ENCODE results near the gene CDH13. TPM values are rescaled to one million over a fixed set of nuclear protein-coding genes. Genes with fewer than 3 reads are reported as not detected.

Gene CDH13
- total RNA-seq, 1 experiment from 2014 or later = 2.1 TPM

DNA sequence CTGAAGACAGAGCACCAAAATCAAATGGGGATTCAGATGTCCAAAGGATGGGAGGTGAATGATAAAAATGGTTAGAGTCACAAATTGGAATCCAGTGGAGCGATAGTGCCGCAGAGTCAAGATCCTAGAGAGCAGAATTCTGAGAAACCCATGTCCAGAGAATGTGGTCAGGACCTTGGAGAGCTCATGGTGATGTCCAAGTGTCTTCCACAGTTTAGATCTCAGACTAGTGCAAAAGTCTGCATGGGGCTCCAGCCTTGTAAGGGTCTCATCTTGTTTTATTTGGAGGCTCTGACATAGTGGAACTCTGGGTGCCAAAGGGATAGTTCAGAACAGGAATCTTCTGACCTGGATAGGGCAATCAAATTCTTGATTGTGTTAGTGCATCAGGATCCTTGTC, 935.1 kb downstream of the CDH13 start:
- CTCF ChIA-PET = no interaction called here
- no TSS peak for BruUV-seq (replicated peaks)
- H3K4me3 ChIP-seq (ENCODE audit: low read depth, low read length, poor library complexity, severe bottlenecking) = no peak overlapping the region
- H3K9me3 ChIP-seq (ENCODE audit: low read depth, low read length, poor library complexity, severe bottlenecking) = no peaks in the 10 kb centered on the region
- POLR2A ChIA-PET (ENCODE audit: low non-redundant PET) = no interaction called here
- no peaks in the 10 kb centered on the region for H3K4me1 ChIP-seq (ENCODE audit: insufficient read depth, low read length, poor library complexity, severe bottlenecking)
- H3K27me3 ChIP-seq (replicated peaks; ENCODE audit: insufficient read depth, low read depth, low read length, poor library complexity) = peaks cover 6% of the 10 kb centered on the region
- TF ChIP-seq EZH2 (IDR thresholded peaks at IDR 0.05; ENCODE audit: borderline replicate concordance, low read depth, low read length, poor library complexity, severe bottlenecking) = no peak
- TF ChIP-seq, protein P1, sequence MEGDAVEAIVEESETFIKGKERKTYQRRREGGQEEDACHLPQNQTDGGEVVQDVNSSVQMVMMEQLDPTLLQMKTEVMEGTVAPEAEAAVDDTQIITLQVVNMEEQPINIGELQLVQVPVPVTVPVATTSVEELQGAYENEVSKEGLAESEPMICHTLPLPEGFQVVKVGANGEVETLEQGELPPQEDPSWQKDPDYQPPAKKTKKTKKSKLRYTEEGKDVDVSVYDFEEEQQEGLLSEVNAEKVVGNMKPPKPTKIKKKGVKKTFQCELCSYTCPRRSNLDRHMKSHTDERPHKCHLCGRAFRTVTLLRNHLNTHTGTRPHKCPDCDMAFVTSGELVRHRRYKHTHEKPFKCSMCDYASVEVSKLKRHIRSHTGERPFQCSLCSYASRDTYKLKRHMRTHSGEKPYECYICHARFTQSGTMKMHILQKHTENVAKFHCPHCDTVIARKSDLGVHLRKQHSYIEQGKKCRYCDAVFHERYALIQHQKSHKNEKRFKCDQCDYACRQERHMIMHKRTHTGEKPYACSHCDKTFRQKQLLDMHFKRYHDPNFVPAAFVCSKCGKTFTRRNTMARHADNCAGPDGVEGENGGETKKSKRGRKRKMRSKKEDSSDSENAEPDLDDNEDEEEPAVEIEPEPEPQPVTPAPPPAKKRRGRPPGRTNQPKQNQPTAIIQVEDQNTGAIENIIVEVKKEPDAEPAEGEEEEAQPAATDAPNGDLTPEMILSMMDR (conservative IDR thresholded peaks at IDR 0.05; ENCODE audit: low read depth, low read length) = no peak
- intact Hi-C loops (cut with micrococcal nuclease; ENCODE audit: unreplicated experiment) = no loop called here
- H3K36me3 ChIP-seq (ENCODE audit: insufficient read depth, low read length, poor library complexity, severe bottlenecking) = no peaks in the 10 kb centered on the region
- DNase-seq (ENCODE audit: low spot score) = peak; percentile 21
- no peak overlapping the region for H3K27ac ChIP-seq (ENCODE audit: low read depth, low read length, poor library complexity, severe bottlenecking)

DNA sequence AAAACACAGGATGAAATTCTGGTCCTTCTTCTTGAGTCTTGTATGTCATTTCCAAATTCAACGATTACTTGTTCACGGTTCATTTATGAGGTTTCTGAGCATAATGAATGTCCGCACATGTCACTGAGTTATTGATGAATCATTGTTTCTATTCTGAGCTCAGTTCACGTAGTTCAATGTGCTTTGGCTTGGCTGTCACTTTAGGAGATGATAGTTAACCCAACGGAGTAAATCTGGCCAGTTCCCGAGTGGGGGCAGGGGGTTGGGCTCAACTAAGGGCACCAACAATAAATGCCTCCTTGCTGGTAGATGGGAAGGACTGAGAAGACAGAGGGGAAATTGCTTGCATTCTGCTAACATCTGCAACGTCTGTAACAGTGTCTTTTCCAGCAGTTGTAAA, 941.6 kb downstream of the CDH13 start:
- Histone ChIP-seq H3K36me3 (ENCODE audit: insufficient read depth, low read length, poor library complexity, severe bottlenecking) (no peaks in the 10 kb centered on the region), H3K9me3 (ENCODE audit: low read depth, low read length, poor library complexity, severe bottlenecking) (no peaks in the 10 kb centered on the region), H3K27me3 (replicated peaks; ENCODE audit: insufficient read depth, low read depth, low read length, poor library complexity) (peaks cover 5% of the 10 kb centered on the region), H3K27ac (ENCODE audit: low read depth, low read length, poor library complexity, severe bottlenecking) (no peak overlapping the region), H3K4me3 (ENCODE audit: low read depth, low read length, poor library complexity, severe bottlenecking) (no peak overlapping the region), H3K4me1 (ENCODE audit: insufficient read depth, low read length, poor library complexity, severe bottlenecking) (no peaks in the 10 kb centered on the region)
- TF ChIP-seq, protein P1 (conservative IDR thresholded peaks at IDR 0.05; ENCODE audit: low read depth, low read length) = no peak
- TF ChIP-seq EZH2 (IDR thresholded peaks at IDR 0.05; ENCODE audit: borderline replicate concordance, low read depth, low read length, poor library complexity, severe bottlenecking) = no peak
- intact Hi-C loops (cut with micrococcal nuclease; ENCODE audit: unreplicated experiment) = no loop called here
- DNase-seq (ENCODE audit: low spot score) = no peak
- ChIA-PET POLR2A (ENCODE audit: low non-redundant PET) (no interaction called here), CTCF (no interaction called here)
- no TSS peak for BruUV-seq (replicated peaks)

DNA sequence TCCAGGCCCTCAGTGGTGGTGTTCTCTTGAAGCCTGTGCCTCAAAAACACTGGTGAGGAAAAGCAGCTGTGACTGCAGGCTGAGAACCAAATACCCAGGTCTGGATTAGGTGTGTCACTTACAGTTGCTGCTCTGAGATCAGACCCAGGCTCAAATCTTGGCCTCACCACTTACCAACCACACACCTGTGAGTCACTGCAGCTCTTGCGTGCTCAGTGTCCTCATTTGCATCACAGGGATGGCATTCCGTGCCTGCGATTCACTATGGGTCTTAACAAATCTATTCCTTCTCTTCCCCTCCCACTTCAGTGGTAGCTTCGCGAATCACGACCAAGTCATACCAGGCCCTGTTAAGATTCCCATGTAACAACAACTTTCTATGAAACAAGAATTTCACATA, 947.6 kb downstream of the CDH13 start:
- TF ChIP-seq EZH2 (IDR thresholded peaks at IDR 0.05; ENCODE audit: borderline replicate concordance, low read depth, low read length, poor library complexity, severe bottlenecking) = no peak
- TF ChIP-seq, protein P1 (conservative IDR thresholded peaks at IDR 0.05; ENCODE audit: low read depth, low read length) = no peak
- H3K27ac ChIP-seq (ENCODE audit: low read depth, low read length, poor library complexity, severe bottlenecking) = no peak overlapping the region
- H3K4me3 ChIP-seq (ENCODE audit: low read depth, low read length, poor library complexity, severe bottlenecking) = no peak overlapping the region
- no TSS peak for BruUV-seq (replicated peaks)
- no peak for DNase-seq (ENCODE audit: low spot score)
- ChIA-PET POLR2A (ENCODE audit: low non-redundant PET) (no interaction called here), CTCF (no interaction called here)
- H3K9me3 ChIP-seq (ENCODE audit: low read depth, low read length, poor library complexity, severe bottlenecking) = no peaks in the 10 kb centered on the region
- no peaks in the 10 kb centered on the region for H3K27me3 ChIP-seq (replicated peaks; ENCODE audit: insufficient read depth, low read depth, low read length, poor library complexity)
- no peaks in the 10 kb centered on the region for H3K36me3 ChIP-seq (ENCODE audit: insufficient read depth, low read length, poor library complexity, severe bottlenecking)
- intact Hi-C loops (cut with micrococcal nuclease; ENCODE audit: unreplicated experiment) = no loop called here
- no peaks in the 10 kb centered on the region for H3K4me1 ChIP-seq (ENCODE audit: insufficient read depth, low read length, poor library complexity, severe bottlenecking)

Measured in A673 (cell line).